Heart right ventricle (tissue), 16 donors: ENCODE data around the gene ARPP21. TPM values are rescaled to one million over a fixed set of nuclear protein-coding genes. Genes with fewer than 3 reads are reported as not detected.

Experiments used
- ATAC-seq, 8 donors: fragments of 200-7000 bp; cut with Tn5 transposase; one replicate each; pipeline ENCODE4 v1.9.1; 2020; ENCODE audit warnings: mild to moderate bottlenecking in 8 of 8, moderate library complexity in 8 of 8, moderate number of reproducible peaks in 1 of 8
- DNase-seq, 2 donors: peaks; one replicate each; pipeline ENCODE4 v3.0.0-alpha.2; 2020
- H3K27ac ChIP-seq, 10 donors: fragments of 200-600 bp; sonication (generic) in 2 of 10; one replicate each; pipeline versions ENCODE4 v1.5.0 to v1.8.0; 2020 to 2022; ENCODE audit warnings: mild to moderate bottlenecking in 3 of 10
- H3K27me3 ChIP-seq, 7 donors: fragments of 200-600 bp; one replicate each; pipeline ENCODE4 v1.8.0; 2021 to 2022; ENCODE audit warnings: mild to moderate bottlenecking in 2 of 7
- H3K36me3 ChIP-seq, 9 donors: fragments of 200-600 bp; sonication (generic) in 1 of 9; one replicate each; pipeline versions ENCODE4 v1.5.0 to v1.8.0; 2020 to 2022; ENCODE audit warnings: mild to moderate bottlenecking in 2 of 9
- H3K4me1 ChIP-seq, 9 donors: fragments of 200-600 bp; sonication (generic) in 1 of 9; one replicate each; pipeline versions ENCODE4 v1.5.0 to v1.8.0; 2020 to 2022; ENCODE audit warnings: mild to moderate bottlenecking in 4 of 9
- H3K4me3 ChIP-seq, 10 donors: fragments of 200-600 bp; sonication (generic) in 2 of 10; one replicate each; pipeline versions ENCODE4 v1.5.0 to v1.8.0; 2020 to 2022; ENCODE audit warnings: mild to moderate bottlenecking in 7 of 10, moderate library complexity in 2 of 10
- H3K9me3 ChIP-seq, 11 donors: fragments of 200-600 bp in 10 of 11; sonication (generic) in 2 of 11; one replicate each; pipeline versions ENCODE4 v1.5.0 to v1.8.0; 2013 to 2022; ENCODE audit warnings: mild to moderate bottlenecking in 2 of 11, control low read depth in 1 of 11, moderate library complexity in 1 of 11
- WGBS, 2 donors: extraction: QIAGEN DNeasy Blood & Tissue Kit; methylation state at CpG; one replicate each; pipeline ENCODE4 v1.1.7; 2013; ENCODE audit warnings: inconsistent platforms in 1 of 2; 5-methylcytosine and 5-hydroxymethylcytosine counted together
- intact Hi-C, 10 donors: fragments of 100-400 bp; cut with DNase I; formaldehyde crosslinking; loops; one replicate each; pipeline versions ENCODE4 v1.11.1 to v1.14.2; 2022
- polyA plus RNA-seq, 2 donors: library from polyadenylated mRNA; stranded (reverse); fragments of 200-250 nt; gene quantifications; one replicate each; pipeline ENCODE4 v1.2.3, GENCODE V29; 2013
- total RNA-seq, 10 donors: library from RNA; stranded (reverse); fragmentation: NEBNext Ultra II Directional in 3 of 10; extraction: Animal tissue kit (Norgen Biotek cat#: 25700) in 3 of 10; gene quantifications; one replicate each; pipeline versions ENCODE4 v1.2.1 to v1.2.4, GENCODE V29; 2021 to 2023
- TF ChIP-seq, protein P1 (sequence below), 9 donors: fragments of 200-600 bp; sonication (generic) in 2 of 9; IDR thresholded peaks; one replicate each; pipeline versions ENCODE4 v1.5.0 to v1.8.0; 2021 to 2022; ENCODE audit warnings: antibody characterized with exemption in 9 of 9, mild to moderate bottlenecking in 5 of 9, moderate library complexity in 1 of 9
- donor health status: Arrhythmogenic right ventricular cardiomyopathy.
- donor health status: ischemic (EF 13 %, LVEDD 7.1; RV severe dilation, severe dysfunction).
- donor health status: healthy with polysubstance abuse.
- donor health status: DM: no; HTN: yes; CAD: no.
- donor health status: DM: no; HTN: no; CAD: no.
- donor health status: ischemic (EF 25% LVEDD 6.9; RV normal size, moderate dysfunction).
- donor health status: ischemic (EF 25% LVEDD 5.7; RV mildly dilated, moderate dysfunction).
- donor health status: healthy.
- donor health status: DM: yes; HTN: yes; CAD: no.
- donor health status: Ischemic cardiomyopathy.
- donor health status: ischemic (EF 35%, LVEDD 5.7; RV mildly dilated, moderate dysfunction).
- donor health status: nonischemic (EF 11% LVEDD 7.7; RV severe dilation, severe dysfunction).
- donor health status: DM: yes; HTN: yes; CAD: no.
- donor health status: PGD.
- donor health status: ischemic (EF 29% LVEDD 5.4; RV normal size, mild dysfunction).
- donor health status: nonischemic (EF 23%, LVEDD 6.1; RV moderate dilation, normal function).

ARPP21 gene
- total and polyA plus RNA-seq, 12 donors: 0.06 TPM; not detected in 11

GRCh38 chr3:35653347-35653746, 14.0 kb downstream of the ARPP21 start:
- no peaks in the 10 kb centered on the region for H3K36me3 ChIP-seq
- no peak for ATAC-seq
- no peaks in the 10 kb centered on the region for H3K4me1 ChIP-seq
- no peak overlapping the region for H3K27ac ChIP-seq
- TF ChIP-seq, protein P1, sequence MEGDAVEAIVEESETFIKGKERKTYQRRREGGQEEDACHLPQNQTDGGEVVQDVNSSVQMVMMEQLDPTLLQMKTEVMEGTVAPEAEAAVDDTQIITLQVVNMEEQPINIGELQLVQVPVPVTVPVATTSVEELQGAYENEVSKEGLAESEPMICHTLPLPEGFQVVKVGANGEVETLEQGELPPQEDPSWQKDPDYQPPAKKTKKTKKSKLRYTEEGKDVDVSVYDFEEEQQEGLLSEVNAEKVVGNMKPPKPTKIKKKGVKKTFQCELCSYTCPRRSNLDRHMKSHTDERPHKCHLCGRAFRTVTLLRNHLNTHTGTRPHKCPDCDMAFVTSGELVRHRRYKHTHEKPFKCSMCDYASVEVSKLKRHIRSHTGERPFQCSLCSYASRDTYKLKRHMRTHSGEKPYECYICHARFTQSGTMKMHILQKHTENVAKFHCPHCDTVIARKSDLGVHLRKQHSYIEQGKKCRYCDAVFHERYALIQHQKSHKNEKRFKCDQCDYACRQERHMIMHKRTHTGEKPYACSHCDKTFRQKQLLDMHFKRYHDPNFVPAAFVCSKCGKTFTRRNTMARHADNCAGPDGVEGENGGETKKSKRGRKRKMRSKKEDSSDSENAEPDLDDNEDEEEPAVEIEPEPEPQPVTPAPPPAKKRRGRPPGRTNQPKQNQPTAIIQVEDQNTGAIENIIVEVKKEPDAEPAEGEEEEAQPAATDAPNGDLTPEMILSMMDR (IDR thresholded peaks at IDR 0.05): no peak
- H3K27me3 ChIP-seq: no peaks in the 10 kb centered on the region
- DNase-seq: no peak
- WGBS, 2 donors: 89 to 93% methylated on average over 7 of the region's 7 CpGs
- H3K4me3 ChIP-seq: no peak overlapping the region
- no peaks in the 10 kb centered on the region for H3K9me3 ChIP-seq
- intact Hi-C loops: no loop called here

- WGBS, 2 donors: 49 to 51% methylated on average over 5 of the region's 5 CpGs
- no peaks in the 10 kb centered on the region for H3K27me3 ChIP-seq
- H3K9me3 ChIP-seq: no peaks in the 10 kb centered on the region
- H3K27ac ChIP-seq: no peak overlapping the region
- no peak for ATAC-seq
- no peaks in the 10 kb centered on the region for H3K4me1 ChIP-seq
- TF ChIP-seq, protein P1 (IDR thresholded peaks at IDR 0.05): no peak
- intact Hi-C loops: no loop called here
- H3K4me3 ChIP-seq: no peak overlapping the region
- no peaks in the 10 kb centered on the region for H3K36me3 ChIP-seq
- no peak for DNase-seq
Measured at GRCh38 chr3:35654476-35654875, 15.2 kb downstream of the ARPP21 start.

- Histone ChIP-seq H3K4me3 (no peak overlapping the region), H3K27me3 (no peaks in the 10 kb centered on the region), H3K9me3 (no peaks in the 10 kb centered on the region), H3K4me1 (peaks cover 0 to 3% (median 0%) of the 10 kb centered on the region in 9 donors), H3K36me3 (no peaks in the 10 kb centered on the region), H3K27ac (no peak overlapping the region)
- ATAC-seq (no peak), DNase-seq (no peak)
- intact Hi-C loops: no loop called here
- TF ChIP-seq, protein P1 (IDR thresholded peaks at IDR 0.05): no peak
- 77 to 92% methylated on average over 1 of the region's 1 CpG for WGBS, 2 donors
Measured at GRCh38 chr3:35658686-35659085, 19.4 kb downstream of the ARPP21 start.

- no peaks in the 10 kb centered on the region for H3K9me3 ChIP-seq
- TF ChIP-seq, protein P1 (IDR thresholded peaks at IDR 0.05): no peak
- no peak overlapping the region for H3K4me3 ChIP-seq
- ATAC-seq: no peak
- no peaks in the 10 kb centered on the region for H3K36me3 ChIP-seq
- intact Hi-C loops: no loop called here
- no peak overlapping the region for H3K27ac ChIP-seq
- peaks cover 0 to 14% (median 6%) of the 10 kb centered on the region in 9 donors for H3K4me1 ChIP-seq
- no peaks in the 10 kb centered on the region for H3K27me3 ChIP-seq
- DNase-seq: no peak
Measured at GRCh38 chr3:35659768-35660167, 20.4 kb downstream of the ARPP21 start.
